ENCODE data around the gene S1PR3.

The S1PR3 gene

GRCh38 chr9:89046832-89047231, 55.6 kb downstream of the S1PR3 start:
- no peak for TF ChIP-seq CTCF (IDR thresholded peaks at IDR 0.05; ENCODE audit: insufficient read depth, low read length, missing control alignments)
- CTCF ChIA-PET: no interaction called here
- DNase-seq (ENCODE audit: low read depth, low spot score): no peak
- H3K4me3 ChIP-seq (ENCODE audit: low read depth, low read length): no peak overlapping the region
- POLR2A ChIA-PET: no interaction called here

- POLR2A ChIA-PET: no interaction called here
- no peak overlapping the region for H3K4me3 ChIP-seq (ENCODE audit: low read depth, low read length)
- TF ChIP-seq CTCF (IDR thresholded peaks at IDR 0.05; ENCODE audit: insufficient read depth, low read length, missing control alignments): no peak
- DNase-seq (ENCODE audit: low read depth, low spot score): no peak
- CTCF ChIA-PET: interaction anchor here (0.6 kb wide), 1 partner anchor 36 kb away, joined by 3 read pairs; no protein-coding TSS in a partner anchor
These were observed 56.4 kb downstream of the S1PR3 start for GRCh38 chr9:89047667-89048066.

- POLR2A ChIA-PET: no interaction called here
- TF ChIP-seq CTCF (IDR thresholded peaks at IDR 0.05; ENCODE audit: insufficient read depth, low read length, missing control alignments): no peak
- no peak overlapping the region for H3K4me3 ChIP-seq (ENCODE audit: low read depth, low read length)
- DNase-seq (ENCODE audit: low read depth, low spot score): no peak
- CTCF ChIA-PET: interaction anchor here (1.4 kb wide), 1 partner anchor 10 kb away, joined by 5 read pairs; no protein-coding TSS in a partner anchor
These were observed 57.3 kb downstream of the S1PR3 start for GRCh38 chr9:89048616-89049015.

- POLR2A ChIA-PET: no interaction called here
- TF ChIP-seq CTCF (IDR thresholded peaks at IDR 0.05; ENCODE audit: insufficient read depth, low read length, missing control alignments): no peak
- no peak for DNase-seq (ENCODE audit: low read depth, low spot score)
- H3K4me3 ChIP-seq (ENCODE audit: low read depth, low read length): no peak overlapping the region
- CTCF ChIA-PET: interaction anchor here (1.4 kb wide), 2 partner anchors 11 to 14 kb away, joined by 3 to 5 read pairs; no protein-coding TSS in a partner anchor
These were observed 58.4 kb downstream of the S1PR3 start for GRCh38 chr9:89049646-89050045.

- DNase-seq (ENCODE audit: low read depth, low spot score): no peak
- CTCF ChIA-PET: no interaction called here
- no peak overlapping the region for H3K4me3 ChIP-seq (ENCODE audit: low read depth, low read length)
- POLR2A ChIA-PET: no interaction called here
- no peak for TF ChIP-seq CTCF (IDR thresholded peaks at IDR 0.05; ENCODE audit: insufficient read depth, low read length, missing control alignments)
These were observed 60.3 kb downstream of the S1PR3 start for GRCh38 chr9:89051421-89052025.

GRCh38 chr9:89052470-89053097, 61.3 kb downstream of the S1PR3 start:
- ChIA-PET POLR2A (no interaction called here), CTCF (no interaction called here)
- DNase-seq (ENCODE audit: low read depth, low spot score): no peak
- no peak overlapping the region for H3K4me3 ChIP-seq (ENCODE audit: low read depth, low read length)
- no peak for TF ChIP-seq CTCF (IDR thresholded peaks at IDR 0.05; ENCODE audit: insufficient read depth, low read length, missing control alignments)

Measured in AG04449 (cell line).